HG02571 (cell line): ENCODE data around the gene CACNA1C.

Experiments
- ATAC-seq: cut with Tn5 transposase; IDR thresholded peaks from one replicate; pipeline ENCODE4 v1.9.1; 2021; ENCODE audit warnings: mild to moderate bottlenecking, moderate library complexity; ENCODE audit not compliant: unreplicated experiment

The CACNA1C gene

DNA sequence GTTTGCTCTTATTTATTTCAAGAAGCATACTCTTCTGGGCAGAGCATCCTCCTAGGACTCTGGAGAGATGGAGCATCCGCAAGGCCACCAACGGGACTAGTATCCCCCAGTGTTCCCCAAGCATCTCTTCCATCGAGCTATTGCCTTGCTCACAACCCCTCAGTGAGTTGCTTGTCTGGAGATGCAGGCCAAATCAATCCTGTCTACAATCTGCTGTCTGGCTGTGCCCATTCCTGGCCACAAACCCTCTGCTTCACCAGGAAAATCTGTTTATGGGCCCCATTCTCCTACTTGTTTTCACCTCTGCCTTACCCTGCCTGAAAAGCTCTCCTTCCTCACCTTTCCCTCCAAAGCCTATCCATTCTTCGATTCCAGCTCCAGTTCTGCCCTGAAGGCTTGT, 219.2 kb downstream of the CACNA1C start:
- no peak for ATAC-seq

DNA sequence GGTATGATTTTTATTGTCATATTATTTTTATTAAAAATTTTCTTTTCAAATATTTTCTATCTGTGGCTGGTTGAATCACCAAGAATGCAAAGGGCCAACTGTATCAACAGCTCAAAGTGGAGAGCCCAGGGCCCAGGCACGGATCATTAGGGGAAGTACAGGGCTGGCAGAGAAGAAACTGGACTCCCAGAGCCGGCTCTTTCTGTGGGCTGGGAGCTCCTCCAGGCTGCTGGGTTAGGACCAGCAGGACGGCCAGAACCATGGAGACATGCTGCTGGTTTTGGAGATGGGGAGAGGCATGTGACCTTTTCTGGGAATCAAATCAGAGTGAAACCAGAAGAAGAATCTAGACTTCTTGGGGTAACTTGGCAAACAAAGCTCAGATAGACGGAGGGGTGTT, 220.5 kb downstream of the CACNA1C start:
- ATAC-seq = no peak

DNA sequence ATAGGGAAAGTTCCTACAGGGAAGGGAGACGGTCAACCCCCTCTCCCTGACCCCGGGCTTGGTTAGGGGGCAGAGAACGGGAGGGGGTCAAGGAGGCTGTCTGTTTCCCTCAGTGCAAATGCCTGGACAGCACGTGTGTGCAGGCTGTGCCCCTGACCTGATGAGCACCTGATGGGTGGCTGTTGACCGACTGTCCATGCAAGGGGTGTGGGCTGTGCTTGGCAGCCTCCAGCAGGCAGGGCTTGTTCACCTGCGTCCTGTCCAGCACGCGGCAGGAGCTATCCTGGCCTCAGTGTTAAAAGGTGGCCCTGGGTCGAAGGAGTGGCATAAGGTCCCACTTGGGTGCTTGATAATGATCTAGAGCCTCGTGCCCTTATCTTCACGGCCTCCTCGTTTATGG, 221.0 kb downstream of the CACNA1C start:
- no peak for ATAC-seq

DNA sequence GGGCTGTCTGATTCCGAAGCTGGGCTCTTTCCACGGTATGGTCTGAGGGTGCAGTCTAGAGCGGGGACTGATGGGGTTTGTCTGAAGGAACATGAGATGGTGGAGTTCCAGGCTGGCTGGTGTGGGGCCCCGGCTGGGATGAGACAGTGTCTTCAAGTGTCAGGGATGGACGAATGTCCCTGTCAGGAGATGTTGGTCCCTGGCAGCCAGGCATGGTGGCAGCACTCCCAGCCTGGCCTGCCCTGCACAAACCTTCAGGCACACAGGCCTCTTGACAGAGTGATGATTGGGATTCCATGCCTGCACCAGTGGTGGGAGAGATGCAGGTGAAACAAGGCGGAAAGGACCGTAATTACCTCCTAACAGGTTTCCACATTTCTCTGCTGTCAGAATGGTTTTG, 221.9 kb downstream of the CACNA1C start:
- no peak for ATAC-seq

DNA sequence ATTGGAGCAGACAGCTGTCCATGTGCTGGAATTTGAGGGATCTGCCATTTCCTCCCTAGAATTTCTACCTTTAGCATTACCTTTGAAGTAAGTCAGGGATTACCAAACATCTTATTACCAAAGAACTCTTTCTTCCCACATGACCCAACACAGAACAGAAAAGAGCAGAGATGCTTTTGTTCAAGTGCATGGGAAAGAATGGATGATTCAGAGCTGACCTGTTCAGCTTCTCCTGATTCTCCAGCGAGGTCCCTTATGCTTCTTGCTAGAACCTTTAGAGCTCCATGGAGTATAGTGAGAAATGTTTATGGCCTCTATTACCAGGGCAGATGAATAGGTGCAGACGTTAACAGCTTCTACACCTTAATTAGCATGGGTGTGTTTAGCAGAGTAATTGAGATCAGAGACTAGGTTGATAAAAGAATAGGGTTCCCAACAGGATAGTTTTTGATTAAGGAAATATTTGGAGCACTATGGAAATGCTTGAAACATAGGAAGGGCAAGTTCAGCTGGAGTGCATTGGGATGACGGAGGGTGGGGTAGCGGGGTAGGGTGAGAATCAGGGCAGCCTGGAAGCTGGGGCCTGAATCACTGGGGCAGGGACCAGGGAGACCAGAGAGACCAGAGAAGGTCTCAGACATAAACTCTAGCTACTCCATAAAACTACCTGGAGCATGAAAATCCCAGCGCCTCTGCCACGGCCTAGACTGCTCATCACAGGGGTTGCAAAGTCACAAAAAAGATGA, 223.7 kb downstream of the CACNA1C start:
- ATAC-seq = no peak

DNA sequence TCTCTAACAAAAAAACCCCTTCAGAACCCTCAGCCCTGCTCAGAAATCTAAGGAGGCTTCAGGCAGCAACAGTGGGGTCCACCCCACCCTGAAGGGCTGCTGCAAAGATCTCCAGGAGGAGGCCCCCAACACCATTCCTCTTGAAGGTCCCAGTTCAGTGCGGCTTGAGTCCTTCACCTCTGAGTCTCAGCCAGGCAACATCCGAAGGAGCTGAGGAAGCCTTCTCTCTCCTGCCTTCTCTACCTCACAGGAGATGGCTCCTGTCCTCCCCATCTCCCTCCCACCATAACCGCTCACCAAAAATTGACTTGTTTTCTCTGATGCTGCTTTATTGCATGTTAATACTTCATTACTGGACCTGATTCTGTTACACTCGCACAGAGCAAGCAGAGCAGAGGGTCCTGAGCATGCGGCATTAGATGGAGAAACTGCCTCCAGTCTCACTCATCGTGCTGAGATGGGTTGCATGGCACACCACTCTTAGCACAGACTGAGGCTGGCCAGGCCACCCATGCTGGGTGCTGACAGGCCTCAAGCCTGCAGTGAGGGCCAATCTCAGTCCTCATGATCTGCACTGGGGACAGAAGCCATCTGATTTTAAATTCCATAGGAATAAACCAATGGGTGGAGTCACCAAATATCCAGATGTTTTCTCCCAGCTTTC, 224.8 kb downstream of the CACNA1C start:
- no peak for ATAC-seq

DNA sequence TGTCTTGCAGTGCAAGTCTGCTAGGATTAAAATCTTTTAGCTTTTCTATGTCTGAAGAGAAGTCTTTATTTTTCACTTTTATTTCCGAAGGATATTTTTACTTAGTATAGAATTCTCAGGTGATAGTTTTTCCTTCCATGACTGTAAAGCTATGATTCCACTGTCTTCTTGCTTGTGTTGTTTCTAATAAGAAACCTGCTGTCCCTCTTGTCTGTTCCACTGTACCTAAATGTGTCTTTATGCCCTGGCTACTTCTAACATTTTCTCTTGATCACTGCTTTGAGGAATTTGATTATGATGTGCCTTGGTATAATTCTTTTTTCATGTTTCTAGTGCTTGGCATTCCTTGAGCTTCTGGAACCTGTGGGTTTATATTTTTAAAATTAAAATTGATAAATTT, 228.7 kb downstream of the CACNA1C start:
- no peak for ATAC-seq

DNA sequence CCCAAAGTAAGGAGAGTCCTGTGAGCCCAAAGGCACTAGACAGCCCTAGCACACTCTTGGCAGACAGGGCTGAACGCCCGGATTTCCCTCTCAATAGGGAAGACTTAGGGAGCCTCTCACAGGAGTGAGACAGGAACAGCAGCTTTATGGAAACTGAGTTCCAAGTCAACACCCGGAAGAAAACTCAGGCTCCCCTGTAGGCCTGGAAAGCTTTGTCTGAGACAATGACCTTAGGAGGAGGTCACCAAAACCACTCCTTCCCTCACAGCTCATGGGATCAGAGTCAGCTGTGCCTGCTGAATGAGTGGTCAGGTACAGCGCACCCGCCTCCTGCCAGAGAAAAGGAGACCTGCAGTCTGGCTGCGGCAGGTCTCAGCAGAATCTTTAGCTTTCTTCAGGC, 229.5 kb downstream of the CACNA1C start:
- ATAC-seq = no peak

DNA sequence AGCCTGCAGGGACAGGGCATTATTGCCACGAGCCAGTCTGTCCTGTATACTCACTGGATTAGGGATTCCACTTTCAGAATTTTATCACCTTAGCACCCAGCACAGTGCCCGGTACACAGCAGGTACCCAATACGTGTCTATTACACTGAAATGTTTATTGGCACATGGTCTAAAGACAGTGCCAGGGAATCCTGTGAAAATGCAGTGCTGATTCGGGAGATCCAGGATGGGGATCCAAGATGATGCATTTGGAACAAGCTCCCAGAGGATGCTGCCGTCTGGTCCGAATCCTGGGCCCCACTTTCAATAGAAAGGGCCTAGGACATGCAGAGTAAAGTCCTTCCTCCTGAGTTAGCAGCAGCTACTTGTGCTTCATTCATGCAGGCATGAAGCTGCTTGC, 230.7 kb downstream of the CACNA1C start:
- ATAC-seq = no peak

DNA sequence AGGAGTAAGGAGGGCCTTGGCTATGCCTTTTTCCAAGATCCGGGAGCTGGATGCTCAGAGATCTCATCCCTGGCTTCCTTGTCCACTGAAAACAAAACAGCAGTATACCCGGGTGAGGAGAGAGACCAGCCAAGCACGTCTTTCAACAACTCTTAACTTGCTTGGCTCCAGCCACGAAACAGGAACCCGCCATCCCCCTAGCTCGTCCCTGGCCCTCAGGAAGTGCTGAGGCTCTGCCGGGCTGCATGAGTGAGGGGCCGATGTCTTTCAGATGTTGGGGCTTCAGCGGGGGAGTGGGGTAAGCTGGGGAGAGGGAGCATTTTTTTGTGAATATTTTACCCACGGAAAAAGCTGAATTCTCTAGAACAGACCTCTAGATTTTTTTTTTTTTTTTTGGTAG, 231.1 kb downstream of the CACNA1C start:
- no peak for ATAC-seq

DNA sequence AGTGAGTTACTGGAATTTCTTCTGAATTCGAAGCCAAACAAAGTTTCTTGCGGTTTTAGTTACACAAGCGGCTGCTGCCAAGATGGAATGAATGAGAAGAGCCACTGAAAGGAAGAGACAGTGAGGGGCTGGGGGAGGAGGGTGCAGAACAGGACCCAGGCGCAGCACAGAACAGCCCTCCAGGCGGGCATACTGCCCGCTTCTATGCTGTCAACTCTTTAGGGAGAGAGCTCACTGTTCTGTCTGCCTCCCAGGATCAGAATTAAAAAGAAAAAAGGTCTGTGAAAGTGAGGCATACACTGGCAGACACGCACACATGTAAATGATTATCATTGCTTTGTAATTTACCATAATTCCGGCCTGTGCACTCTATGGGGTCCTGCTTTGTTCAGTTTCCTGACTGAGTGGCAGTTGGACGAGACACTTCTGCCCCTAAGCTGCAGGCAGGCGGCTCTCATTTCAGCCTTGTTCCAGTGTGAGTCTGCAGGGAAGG, 231.6 kb downstream of the CACNA1C start:
- ATAC-seq = no peak

DNA sequence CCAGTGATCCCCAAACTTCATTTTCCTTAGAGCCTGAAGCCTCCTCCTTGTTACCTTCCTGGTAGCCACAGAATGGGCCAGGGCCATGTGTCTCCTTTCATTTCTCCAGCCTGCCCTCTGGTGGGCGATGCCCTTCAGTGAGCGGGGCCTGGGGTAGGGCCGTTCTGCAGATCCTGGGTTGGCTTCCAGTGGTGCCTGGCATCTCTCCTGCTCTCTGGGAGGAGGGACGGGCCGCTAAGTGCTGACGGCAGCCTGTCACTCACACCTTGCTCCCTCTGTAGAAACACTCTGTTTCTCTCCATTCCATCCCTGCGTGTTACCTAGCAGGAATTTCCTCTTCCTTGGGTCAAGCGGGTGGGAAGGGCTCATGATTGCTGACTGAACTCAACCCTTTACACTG, 232.1 kb downstream of the CACNA1C start:
- no peak for ATAC-seq

DNA sequence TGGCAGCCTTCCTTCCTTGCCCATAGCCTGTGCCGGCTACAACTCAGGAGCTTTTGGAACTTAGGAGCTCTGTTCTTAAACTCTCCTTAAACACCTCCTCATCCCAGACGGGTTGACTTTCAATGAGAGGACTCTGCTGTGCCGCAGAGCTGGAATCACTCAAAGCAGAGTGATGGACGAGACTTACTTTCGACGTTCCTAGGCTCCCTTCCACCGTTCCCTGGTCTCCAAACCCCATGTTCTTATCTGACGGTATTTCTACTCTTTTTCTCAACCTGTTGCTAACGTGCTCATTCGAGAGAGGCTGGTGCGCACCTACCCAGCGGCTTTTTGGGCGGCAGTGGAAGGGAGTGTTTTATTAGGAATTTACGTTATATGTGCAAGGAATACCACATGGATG, 232.7 kb downstream of the CACNA1C start:
- ATAC-seq = no peak

DNA sequence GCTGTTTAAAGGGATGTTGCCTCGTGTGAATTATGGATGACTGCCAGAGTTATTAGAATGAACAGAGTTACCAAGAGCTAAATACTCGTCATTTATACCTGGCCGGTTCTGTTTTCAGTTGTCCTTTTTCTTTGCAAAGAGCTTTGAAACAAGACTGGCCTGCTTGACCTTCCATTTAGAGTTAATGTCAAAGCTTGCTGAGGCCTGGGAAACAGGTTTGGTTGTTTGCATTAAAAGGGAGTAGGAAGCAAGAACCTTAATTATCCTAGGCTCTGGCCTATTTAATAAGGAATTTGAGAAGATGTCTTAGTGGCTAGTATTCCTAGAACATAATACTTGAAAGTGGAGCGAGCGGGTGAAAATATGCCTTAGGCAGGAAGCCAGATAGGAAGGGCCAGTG, 233.3 kb downstream of the CACNA1C start:
- ATAC-seq = no peak

DNA sequence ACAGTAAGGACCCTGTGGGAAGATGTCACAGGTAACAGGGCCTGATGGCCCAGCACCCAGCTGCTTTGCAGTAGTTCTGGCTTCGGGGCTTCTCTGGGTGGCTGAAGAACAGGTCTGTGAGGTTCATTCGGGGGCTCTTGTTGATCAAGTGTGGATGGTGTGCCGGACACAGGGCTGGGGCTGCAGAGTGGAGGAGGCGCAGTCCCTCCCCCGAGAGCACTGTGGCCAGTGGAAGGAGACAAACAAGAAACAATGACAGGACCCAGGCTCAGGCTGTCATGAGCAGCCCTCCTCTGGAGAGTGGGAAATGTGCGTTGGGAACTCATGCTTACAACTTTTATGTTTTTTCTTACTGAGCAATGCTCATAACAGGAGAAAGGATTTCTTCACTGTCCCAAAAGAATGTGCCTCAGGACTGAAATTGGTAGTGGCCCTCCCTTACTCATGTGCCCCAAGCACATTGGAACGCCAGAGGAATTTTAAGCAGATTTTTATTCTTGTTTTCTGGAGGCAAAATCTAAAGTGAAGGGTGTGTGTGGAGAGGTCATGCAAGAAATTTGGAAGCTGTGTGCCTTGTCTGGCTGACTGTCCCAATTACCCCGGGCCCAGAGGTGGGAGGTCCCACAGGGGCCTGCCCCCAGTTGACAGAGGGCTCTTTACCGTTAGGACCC, 233.8 kb downstream of the CACNA1C start:
- no peak for ATAC-seq

DNA sequence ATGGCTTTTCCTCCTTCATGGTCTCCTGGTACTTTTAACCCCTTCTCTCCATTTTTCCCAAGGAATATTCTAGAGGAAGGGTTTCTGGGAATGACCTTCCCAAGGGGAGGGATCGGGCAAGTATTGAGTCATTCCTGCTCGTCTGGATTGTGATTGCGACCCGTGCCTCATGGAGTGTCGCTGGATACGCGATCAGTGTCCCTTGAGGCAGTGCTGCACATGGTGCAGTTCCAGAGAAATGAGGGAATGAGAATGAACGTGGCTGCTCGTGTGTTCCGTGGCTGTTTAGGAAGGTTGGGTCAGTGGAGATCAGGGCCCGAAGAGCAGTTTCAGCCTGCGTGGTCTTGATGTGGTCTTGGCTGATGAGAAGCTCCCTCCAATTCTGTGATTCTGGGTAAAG, 234.4 kb downstream of the CACNA1C start:
- no peak for ATAC-seq

DNA sequence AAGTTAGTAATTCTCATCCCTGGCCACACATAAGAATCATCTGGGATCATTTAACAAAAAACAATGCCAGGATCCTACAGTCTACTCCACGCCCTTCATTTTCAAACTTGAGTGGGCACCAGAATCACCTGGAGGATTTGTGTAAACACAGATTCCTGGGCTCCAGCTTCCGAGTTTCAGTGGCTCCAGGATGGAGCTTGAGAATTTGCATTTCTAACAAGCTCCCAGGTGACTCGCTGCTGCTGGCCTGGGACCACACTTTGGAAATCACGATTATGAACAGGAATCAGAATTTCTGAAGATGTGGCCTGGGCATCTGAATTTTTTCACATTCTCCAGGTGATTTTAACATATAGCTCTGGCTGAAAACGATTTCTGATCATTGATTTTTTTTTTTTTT, 234.8 kb downstream of the CACNA1C start:
- no peak for ATAC-seq

DNA sequence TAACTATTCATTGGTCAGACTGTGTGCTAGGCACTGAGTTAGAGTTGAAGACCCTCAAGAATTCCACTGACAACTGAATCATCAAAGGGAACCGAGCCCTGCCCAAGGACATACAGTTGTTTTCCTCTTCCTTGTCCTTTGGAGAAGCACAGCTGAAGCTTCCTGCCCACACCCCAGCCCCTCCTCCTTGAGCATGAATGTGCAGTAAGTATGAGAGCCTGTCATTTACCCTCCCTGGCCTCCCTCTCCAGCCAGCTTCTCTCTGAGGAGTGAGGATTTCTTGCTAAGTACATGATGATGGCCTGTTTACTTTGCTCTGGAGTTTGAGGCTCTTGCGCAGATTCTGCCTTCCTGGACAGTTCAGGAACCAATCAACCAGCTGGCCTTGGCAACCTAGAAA, 235.2 kb downstream of the CACNA1C start:
- ATAC-seq = no peak

DNA sequence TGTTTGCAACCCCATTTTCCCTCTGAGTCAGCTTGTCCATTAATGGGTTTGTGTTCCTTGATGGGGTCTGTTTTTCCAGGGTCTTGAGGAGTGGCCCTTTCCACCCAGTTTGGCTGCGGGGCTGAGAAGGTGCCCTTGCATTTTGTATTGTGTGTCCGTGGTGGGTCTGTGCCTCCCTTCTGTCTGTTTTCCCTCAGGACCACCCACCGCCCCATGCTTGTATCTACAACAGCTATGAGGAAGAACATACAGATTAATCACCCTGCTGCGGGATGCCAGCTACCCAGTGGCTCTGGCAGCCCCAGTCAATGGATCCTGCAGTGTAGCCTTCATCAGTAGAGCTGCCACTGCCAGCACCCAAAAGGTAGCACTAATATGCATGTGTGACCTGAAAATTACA, 235.7 kb downstream of the CACNA1C start:
- ATAC-seq = no peak

DNA sequence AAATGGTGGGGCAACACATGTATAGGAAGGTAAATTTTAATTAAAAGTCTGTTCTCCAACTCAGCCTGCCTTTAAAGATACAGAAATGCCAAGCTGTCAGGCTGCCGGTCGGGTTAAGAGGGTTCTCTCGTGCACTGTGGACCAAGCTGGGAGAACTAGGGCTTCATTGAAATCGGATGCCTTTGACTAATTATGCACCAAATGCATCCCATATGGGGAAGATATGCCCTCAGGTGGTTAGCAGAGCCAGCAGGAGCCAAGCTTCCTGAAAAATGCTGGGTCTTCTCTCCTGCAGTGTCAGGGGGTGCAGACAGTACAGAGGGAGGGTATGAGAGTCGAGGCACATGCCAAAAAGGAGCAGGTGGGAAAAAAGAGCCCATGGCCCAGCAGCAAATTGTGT, 236.1 kb downstream of the CACNA1C start:
- no peak for ATAC-seq

DNA sequence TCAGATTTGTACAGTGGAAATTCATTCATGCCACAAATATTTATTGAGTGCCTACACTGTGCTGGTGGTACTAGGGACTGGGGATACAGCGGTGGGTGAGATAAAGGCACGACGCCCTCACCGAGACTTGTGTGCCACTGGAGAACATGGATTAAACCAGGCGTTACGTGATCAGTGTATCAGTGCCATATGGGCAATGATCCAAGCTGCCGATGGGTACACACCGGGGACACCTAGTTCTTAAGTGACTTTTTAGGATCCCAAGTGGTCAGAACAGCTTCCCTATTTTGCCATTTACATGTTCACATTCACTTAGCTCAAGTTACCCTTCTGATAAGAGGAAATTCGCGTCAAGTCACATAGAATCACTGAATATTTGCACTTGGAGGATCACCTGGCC, 236.7 kb downstream of the CACNA1C start:
- ATAC-seq = no peak

DNA sequence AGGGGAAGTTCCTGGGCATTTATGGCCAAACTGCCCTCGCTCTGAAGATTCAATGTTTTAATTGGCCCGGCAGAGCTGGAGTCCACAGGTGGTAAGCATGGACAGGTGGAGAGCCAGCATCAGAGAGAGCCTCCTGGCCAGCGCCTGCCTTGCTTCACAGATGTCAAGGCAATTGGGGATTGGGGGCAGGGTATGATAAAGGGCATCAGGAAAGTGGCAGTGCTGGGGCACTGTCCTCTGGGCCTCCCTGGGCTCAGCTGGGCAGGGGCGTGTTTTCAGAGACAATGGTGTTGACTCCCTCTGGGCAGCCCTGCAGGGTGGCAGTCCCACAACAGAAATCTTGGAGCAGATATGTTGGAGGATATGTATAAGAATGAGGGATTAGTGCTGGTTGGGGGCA, 237.3 kb downstream of the CACNA1C start:
- no peak for ATAC-seq
